ENCODE data around the gene THADA.

THADA gene

DNA sequence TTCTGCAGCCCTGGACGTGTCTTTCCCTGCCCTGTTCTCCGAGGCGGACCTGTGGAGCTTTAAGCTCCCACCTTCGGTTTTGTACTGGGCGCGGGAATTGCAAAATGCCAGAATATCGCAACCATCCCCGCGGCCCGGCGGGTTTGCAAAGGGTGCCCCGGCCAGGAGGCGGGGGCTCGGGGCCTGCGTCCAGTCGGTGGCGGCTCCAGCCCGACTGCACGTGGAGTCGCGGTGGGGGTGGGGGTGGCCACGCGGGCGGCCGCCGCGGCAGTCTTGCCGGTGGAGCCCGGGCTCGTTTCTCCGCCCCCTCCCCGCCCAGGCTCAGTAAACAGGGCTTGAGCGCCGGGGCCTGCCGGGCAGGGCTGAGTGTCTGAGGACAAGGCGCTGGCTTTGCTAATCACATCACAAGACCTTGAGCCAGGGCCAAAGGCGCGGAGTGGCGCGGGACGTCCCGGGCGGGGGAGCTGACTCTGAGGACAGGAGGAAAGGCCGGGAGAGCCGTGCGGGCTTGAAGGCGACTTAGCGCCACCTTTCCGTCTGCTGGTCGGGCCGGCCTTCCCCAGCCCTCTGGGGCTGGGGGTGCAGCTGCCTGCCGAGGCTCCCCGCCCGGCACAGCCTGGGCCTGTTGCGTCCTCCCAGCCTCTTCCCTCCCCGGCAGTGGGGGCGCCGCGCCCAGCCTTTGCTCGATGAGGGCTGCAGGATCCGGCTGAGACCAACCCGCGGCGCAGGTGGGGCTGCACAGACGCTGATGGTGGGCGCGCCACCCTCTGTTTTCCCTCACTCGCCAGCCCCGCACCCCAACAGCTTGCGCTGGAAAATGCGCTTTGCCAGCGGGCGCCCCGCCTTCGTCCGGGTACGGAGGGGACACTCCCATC, 368.6 kb downstream of the THADA start (continued):
- TF ChIP-seq, protein P1, sequence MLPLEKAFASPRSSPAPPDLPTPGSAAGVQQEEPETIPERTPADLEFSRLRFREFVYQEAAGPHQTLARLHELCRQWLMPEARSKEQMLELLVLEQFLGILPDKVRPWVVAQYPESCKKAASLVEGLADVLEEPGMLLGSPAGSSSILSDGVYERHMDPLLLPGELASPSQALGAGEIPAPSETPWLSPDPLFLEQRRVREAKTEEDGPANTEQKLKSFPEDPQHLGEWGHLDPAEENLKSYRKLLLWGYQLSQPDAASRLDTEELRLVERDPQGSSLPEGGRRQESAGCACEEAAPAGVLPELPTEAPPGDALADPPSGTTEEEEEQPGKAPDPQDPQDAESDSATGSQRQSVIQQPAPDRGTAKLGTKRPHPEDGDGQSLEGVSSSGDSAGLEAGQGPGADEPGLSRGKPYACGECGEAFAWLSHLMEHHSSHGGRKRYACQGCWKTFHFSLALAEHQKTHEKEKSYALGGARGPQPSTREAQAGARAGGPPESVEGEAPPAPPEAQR (tag by site-specific recombination; IDR thresholded peaks at IDR 0.05), result no peak
- TF ChIP-seq BCL11A (tag by site-specific recombination; IDR thresholded peaks at IDR 0.05; ENCODE audit: low read depth) (no peak), HOXC10 (CRISPR knock-in tag; IDR thresholded peaks at IDR 0.05) (no peak), SP2 (tag by site-specific recombination; IDR thresholded peaks at IDR 0.05) (0 out of 2 replicates have a peak, but pooled peaks have one; percentile 25), ZNF571 (tag by site-specific recombination; IDR thresholded peaks at IDR 0.05) (no peak), ZNF132 (tag by site-specific recombination; IDR thresholded peaks at IDR 0.05; ENCODE audit: borderline replicate concordance) (no peak), ZBTB21 (tag by site-specific recombination; IDR thresholded peaks at IDR 0.05) (no peak), KLF16 (tag by site-specific recombination; IDR thresholded peaks at IDR 0.05) (peak; percentile 21; the same call in 1 of the 2 replicates), ZNF391 (tag by site-specific recombination; IDR thresholded peaks at IDR 0.05; ENCODE audit: borderline replicate concordance, low read depth) (0 out of 2 replicates have a peak, but pooled peaks have one; percentile 36), ZNF76 (tag by site-specific recombination; IDR thresholded peaks at IDR 0.05; ENCODE audit: borderline replicate concordance, low read depth) (0 out of 2 replicates have a peak, but pooled peaks have one; percentile 38), ZNF266 (tag by site-specific recombination; IDR thresholded peaks at IDR 0.05; ENCODE audit: low read depth) (no peak), TCF7L2 (IDR thresholded peaks at IDR 0.05; ENCODE audit: borderline replicate concordance, low read depth, low read length) (no peak), ZNF248 (tag by site-specific recombination; IDR thresholded peaks at IDR 0.05) (no peak), ZNF624 (tag by site-specific recombination; IDR thresholded peaks at IDR 0.05) (no peak), ZNF555 (tag by site-specific recombination; conservative IDR thresholded peaks at IDR 0.05) (no peak), ZNF138 (tag by site-specific recombination; IDR thresholded peaks at IDR 0.05; ENCODE audit: borderline replicate concordance) (no peak), ZNF23 (tag by site-specific recombination; IDR thresholded peaks at IDR 0.05; ENCODE audit: borderline replicate concordance) (no peak), ZNF664 (tag by site-specific recombination; IDR thresholded peaks at IDR 0.05) (no peak), ZNF133 (tag by site-specific recombination; IDR thresholded peaks at IDR 0.05) (no peak), ZNF169 (tag by site-specific recombination; IDR thresholded peaks at IDR 0.05) (no peak), ZNF791 (tag by site-specific recombination; IDR thresholded peaks at IDR 0.05) (no peak), KLF8 (tag by site-specific recombination; IDR thresholded peaks at IDR 0.05) (peak; percentile 71; the same call in 1 of the 2 replicates), ZNF549 (tag by site-specific recombination; IDR thresholded peaks at IDR 0.05) (no peak)
- TF ChIP-seq, protein P2, sequence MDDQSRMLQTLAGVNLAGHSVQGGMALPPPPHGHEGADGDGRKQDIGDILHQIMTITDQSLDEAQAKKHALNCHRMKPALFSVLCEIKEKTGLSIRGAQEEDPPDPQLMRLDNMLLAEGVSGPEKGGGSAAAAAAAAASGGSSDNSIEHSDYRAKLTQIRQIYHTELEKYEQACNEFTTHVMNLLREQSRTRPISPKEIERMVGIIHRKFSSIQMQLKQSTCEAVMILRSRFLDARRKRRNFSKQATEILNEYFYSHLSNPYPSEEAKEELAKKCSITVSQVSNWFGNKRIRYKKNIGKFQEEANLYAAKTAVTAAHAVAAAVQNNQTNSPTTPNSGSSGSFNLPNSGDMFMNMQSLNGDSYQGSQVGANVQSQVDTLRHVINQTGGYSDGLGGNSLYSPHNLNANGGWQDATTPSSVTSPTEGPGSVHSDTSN (CRISPR knock-in tag; IDR thresholded peaks at IDR 0.05), result no peak
- TF ChIP-seq, protein P3, sequence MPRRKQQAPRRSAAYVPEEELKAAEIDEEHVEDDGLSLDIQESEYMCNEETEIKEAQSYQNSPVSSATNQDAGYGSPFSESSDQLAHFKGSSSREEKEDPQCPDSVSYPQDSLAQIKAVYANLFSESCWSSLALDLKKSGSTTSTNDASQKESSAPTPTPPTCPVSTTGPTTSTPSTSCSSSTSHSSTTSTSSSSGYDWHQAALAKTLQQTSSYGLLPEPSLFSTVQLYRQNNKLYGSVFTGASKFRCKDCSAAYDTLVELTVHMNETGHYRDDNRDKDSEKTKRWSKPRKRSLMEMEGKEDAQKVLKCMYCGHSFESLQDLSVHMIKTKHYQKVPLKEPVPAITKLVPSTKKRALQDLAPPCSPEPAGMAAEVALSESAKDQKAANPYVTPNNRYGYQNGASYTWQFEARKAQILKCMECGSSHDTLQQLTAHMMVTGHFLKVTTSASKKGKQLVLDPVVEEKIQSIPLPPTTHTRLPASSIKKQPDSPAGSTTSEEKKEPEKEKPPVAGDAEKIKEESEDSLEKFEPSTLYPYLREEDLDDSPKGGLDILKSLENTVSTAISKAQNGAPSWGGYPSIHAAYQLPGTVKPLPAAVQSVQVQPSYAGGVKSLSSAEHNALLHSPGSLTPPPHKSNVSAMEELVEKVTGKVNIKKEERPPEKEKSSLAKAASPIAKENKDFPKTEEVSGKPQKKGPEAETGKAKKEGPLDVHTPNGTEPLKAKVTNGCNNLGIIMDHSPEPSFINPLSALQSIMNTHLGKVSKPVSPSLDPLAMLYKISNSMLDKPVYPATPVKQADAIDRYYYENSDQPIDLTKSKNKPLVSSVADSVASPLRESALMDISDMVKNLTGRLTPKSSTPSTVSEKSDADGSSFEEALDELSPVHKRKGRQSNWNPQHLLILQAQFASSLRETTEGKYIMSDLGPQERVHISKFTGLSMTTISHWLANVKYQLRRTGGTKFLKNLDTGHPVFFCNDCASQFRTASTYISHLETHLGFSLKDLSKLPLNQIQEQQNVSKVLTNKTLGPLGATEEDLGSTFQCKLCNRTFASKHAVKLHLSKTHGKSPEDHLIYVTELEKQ (tag by site-specific recombination; IDR thresholded peaks at IDR 0.05; ENCODE audit: borderline replicate concordance), result no peak
- TF ChIP-seq, protein P4, sequence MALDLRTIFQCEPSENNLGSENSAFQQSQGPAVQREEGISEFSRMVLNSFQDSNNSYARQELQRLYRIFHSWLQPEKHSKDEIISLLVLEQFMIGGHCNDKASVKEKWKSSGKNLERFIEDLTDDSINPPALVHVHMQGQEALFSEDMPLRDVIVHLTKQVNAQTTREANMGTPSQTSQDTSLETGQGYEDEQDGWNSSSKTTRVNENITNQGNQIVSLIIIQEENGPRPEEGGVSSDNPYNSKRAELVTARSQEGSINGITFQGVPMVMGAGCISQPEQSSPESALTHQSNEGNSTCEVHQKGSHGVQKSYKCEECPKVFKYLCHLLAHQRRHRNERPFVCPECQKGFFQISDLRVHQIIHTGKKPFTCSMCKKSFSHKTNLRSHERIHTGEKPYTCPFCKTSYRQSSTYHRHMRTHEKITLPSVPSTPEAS (tag by site-specific recombination; IDR thresholded peaks at IDR 0.05), result no peak
- TF ChIP-seq, protein P5, sequence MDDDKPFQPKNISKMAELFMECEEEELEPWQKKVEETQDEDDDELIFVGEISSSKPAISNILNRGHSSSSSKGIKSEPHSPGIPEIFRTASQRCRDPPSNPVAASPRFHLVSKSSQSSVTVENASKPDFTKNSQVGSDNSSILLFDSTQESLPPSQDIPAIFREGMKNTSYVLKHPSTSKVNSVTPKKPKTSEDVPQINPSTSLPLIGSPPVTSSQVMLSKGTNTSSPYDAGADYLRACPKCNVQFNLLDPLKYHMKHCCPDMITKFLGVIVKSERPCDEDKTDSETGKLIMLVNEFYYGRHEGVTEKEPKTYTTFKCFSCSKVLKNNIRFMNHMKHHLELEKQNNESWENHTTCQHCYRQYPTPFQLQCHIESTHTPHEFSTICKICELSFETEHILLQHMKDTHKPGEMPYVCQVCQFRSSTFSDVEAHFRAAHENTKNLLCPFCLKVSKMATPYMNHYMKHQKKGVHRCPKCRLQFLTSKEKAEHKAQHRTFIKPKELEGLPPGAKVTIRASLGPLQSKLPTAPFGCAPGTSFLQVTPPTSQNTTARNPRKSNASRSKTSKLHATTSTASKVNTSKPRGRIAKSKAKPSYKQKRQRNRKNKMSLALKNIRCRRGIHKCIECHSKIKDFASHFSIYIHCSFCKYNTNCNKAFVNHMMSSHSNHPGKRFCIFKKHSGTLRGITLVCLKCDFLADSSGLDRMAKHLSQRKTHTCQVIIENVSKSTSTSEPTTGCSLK (tag by site-specific recombination; IDR thresholded peaks at IDR 0.05), result no peak
- TF ChIP-seq, protein P6, sequence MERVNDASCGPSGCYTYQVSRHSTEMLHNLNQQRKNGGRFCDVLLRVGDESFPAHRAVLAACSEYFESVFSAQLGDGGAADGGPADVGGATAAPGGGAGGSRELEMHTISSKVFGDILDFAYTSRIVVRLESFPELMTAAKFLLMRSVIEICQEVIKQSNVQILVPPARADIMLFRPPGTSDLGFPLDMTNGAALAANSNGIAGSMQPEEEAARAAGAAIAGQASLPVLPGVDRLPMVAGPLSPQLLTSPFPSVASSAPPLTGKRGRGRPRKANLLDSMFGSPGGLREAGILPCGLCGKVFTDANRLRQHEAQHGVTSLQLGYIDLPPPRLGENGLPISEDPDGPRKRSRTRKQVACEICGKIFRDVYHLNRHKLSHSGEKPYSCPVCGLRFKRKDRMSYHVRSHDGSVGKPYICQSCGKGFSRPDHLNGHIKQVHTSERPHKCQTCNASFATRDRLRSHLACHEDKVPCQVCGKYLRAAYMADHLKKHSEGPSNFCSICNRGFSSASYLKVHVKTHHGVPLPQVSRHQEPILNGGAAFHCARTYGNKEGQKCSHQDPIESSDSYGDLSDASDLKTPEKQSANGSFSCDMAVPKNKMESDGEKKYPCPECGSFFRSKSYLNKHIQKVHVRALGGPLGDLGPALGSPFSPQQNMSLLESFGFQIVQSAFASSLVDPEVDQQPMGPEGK (tag by site-specific recombination; IDR thresholded peaks at IDR 0.05), result peak; percentile 10

Data from HEK293 (cell line).